ENCODE results near the gene BBS7. TPM values are rescaled to one million over a fixed set of nuclear protein-coding genes. Genes with fewer than 3 reads are reported as not detected.

BBS7 gene
- total RNA-seq, 1 donor from 2014 or later = 15.4 TPM

GRCh38 chr4:121799208-121799823, 71.0 kb downstream of the BBS7 start:
- intact Hi-C loops (cut with micrococcal nuclease) = no loop called here

DNA sequence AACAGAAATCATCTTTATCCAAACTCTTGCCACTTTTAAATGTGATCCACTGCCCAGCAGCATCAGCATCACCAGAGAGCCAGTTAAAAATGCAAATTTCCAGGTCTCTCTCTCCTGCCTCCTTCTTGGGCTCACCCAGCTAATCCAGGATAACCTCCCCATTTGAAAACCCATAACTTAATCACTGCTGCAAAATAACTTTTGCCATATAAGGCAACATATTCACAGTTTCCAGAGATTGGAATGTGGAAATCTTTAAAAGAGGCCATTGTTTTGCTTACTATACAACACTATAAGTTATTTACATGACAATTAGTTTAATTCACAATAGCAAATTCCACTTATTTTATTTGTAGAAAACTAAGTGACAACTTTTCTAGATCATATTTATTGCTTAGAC, 74.0 kb downstream of the BBS7 start:
- intact Hi-C loops (cut with micrococcal nuclease) = no loop called here

- intact Hi-C loops (cut with micrococcal nuclease) = no loop called here
Observed at GRCh38 chr4:121794505-121795188, 75.6 kb downstream of the BBS7 start.

DNA sequence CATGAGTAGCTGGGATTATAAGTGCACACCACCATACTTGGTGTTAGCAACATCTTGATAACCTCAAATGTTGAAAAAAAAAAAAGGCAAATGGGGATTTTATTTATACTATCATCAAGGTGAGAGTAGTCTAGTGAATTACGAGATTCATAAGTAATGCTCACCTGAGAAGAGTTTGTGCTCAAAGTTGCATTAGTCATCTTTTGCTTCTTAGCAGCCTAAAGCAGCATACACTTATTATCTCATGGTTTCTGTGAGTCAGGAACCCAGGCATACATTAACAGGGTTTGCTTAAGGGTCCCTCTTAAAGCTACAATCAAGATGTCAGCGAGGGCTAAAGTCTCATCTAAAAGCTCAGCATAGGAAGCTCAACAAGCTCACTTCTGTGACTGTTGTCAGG, 77.3 kb downstream of the BBS7 start:
- intact Hi-C loops (cut with micrococcal nuclease) = no loop called here

GRCh38 chr4:121791481-121791880, 78.8 kb downstream of the BBS7 start:
- intact Hi-C loops (cut with micrococcal nuclease) = no loop called here

- intact Hi-C loops (cut with micrococcal nuclease) = no loop called here
Observed at GRCh38 chr4:121790976-121791375, 79.3 kb downstream of the BBS7 start.

GRCh38 chr4:121789960-121790829, 80.1 kb downstream of the BBS7 start:
- intact Hi-C loops (cut with micrococcal nuclease) = no loop called here

GRCh38 chr4:121789455-121789854, 80.8 kb downstream of the BBS7 start:
- intact Hi-C loops (cut with micrococcal nuclease) = no loop called here

GRCh38 chr4:121788896-121789295, 81.4 kb downstream of the BBS7 start:
- intact Hi-C loops (cut with micrococcal nuclease) = no loop called here

DNA sequence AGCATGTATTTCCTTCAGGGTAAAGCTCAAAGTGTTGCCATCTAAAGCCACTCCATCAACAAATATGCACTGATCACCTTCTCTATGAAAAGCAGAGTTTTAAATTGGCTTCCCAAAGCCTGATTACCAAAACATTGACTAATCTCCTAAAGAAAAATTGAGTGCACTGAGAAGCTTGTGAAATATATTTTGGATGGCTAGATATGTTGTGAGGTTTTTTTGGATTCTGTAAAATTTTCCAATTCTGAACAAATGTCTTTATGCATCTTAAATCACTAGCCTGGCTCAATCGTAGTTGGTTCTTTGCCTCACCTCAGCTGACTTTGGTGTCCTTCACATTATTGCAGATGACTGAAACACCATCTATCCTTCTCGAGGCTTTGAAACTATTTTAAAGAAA, 84.1 kb downstream of the BBS7 start:
- intact Hi-C loops (cut with micrococcal nuclease) = no loop called here

DNA sequence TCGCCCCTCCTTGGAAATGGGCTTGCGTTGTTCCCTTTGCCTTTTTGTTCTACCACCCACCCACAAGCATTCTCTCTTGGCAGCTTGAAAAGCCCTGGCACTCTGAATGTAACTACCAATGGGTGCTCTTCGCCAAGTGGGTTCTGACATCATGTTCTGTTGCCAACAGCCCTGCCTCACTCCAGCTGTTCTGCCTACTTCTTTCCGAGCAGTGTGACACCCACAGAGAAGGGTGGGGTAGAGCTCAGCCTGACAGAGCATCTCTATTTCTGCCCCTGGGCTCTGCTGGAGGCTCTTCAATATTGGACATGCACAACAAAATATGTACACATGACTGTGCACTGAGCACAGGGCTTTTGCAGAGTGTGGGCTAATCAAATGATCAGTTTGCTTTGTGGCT, 84.8 kb downstream of the BBS7 start:
- intact Hi-C loops (cut with micrococcal nuclease) = no loop called here

DNA sequence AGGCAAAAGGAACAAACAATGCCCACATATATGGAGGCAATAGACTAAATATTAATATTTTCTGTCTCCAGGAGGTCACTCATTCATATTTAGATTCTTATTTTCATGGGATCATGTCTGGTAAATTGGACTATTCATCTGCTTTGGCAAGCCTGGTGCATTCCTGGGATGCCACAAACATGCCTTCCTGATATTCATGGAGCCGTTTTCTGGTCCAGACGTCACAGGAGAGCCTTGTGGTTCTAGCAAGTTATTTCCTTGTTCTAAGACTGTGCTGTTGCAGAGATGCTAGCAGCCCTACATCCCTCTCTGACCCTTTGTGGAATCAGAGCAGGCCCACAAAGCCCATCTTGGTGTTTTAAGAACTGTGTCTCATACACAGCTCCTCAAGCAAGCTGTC, 85.3 kb downstream of the BBS7 start:
- intact Hi-C loops (cut with micrococcal nuclease) = no loop called here

DNA sequence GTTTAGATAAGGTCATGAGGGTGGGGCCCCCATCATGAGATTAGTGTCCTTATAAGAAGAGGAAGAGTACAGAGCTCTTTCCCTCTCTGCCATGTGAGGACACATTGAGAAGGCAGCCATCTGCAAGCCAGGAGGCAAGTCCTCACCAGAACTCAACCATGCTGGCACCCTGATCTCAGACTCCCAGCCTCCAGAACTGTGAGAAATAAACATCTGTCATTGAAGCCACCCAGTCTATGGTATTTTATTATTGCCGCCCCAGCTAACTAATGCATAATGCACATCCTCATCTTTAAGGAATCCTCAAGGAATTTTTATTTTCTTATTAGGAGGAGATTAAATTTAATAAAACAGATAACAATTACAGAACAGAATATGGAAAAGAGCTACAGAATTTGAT, 85.9 kb downstream of the BBS7 start:
- intact Hi-C loops (cut with micrococcal nuclease) = no loop called here

GRCh38 chr4:121783210-121783609, 87.1 kb downstream of the BBS7 start:
- intact Hi-C loops (cut with micrococcal nuclease) = no loop called here

GRCh38 chr4:121778991-121779628, 91.2 kb downstream of the BBS7 start:
- intact Hi-C loops (cut with micrococcal nuclease) = no loop called here

DNA sequence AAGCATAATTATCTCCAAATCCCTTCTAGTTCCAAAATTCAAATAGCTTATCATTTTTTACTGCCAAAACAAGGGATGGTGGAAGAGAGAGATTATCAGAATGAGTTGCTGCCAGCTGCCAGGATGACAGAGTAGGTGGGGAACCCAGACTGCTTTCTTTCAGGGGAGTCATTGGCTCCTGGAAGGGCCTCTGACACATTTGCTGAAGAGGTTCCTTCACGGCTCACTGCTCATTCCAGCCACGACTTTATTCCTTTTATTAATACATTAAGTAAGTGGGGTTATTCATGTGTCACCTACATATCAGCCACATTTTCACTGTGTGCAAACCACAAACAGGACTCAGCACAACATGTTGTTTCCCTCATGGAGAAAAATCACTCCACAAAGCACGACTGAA, 92.6 kb downstream of the BBS7 start:
- intact Hi-C loops (cut with micrococcal nuclease) = no loop called here

GRCh38 chr4:121776610-121777401, 93.5 kb downstream of the BBS7 start:
- intact Hi-C loops (cut with micrococcal nuclease) = no loop called here

Measured in T-helper 1 cell treated with Interleukin-12 subunit alpha and Interleukin-12 subunit beta and Interleukin-4 antibody, amounts not matched to agents 30 ng/mL and 1 ng/mL, for 36 hours (primary cell).